ENCODE results near the gene NOX3. TPM values are rescaled to one million over a fixed set of nuclear protein-coding genes. Genes with fewer than 3 reads are reported as not detected.

The NOX3 gene
- total RNA-seq, 1 donor from 2014 or later: not detected

- intact Hi-C loops (cut with DNase I): no loop called here
- DNase-seq (ENCODE audit: missing footprints) (no peak), ATAC-seq (no peak)
These were observed 104.1 kb downstream of the NOX3 start for GRCh38 chr6:155351273-155352129.

- intact Hi-C loops (cut with DNase I): no loop called here
- ATAC-seq: no peak
- DNase-seq (ENCODE audit: missing footprints): no peak
These were observed 105.7 kb downstream of the NOX3 start for GRCh38 chr6:155349956-155350355.

- ATAC-seq (no peak), DNase-seq (ENCODE audit: missing footprints) (no peak)
- intact Hi-C loops (cut with DNase I): no loop called here
These were observed 106.5 kb downstream of the NOX3 start for GRCh38 chr6:155349129-155349528.

GRCh38 chr6:155347800-155348199 lies 107.8 kb downstream of the NOX3 start:
- ATAC-seq (no peak), DNase-seq (ENCODE audit: missing footprints) (no peak)
- intact Hi-C loops (cut with DNase I): no loop called here

- intact Hi-C loops (cut with DNase I): no loop called here
- ATAC-seq (no peak), DNase-seq (ENCODE audit: missing footprints) (no peak)
These were observed 108.7 kb downstream of the NOX3 start for GRCh38 chr6:155346957-155347356.

Other genes with a start within 250 kb of the NOX3 start
- gene CLDN20, start 191.8 kb downstream of the NOX3 start, total RNA-seq: 0.19 TPM
- gene TFB1M, start 141.4 kb downstream of the NOX3 start, total RNA-seq: 17.9 TPM

Data from Right ventricle myocardium inferior (tissue), 1 donor.